ENCODE results near the gene MYCBP.
A peak's percentile ranks its signal among the peaks of the same experiment; 100 is the strongest.

MYCBP gene

DNA sequence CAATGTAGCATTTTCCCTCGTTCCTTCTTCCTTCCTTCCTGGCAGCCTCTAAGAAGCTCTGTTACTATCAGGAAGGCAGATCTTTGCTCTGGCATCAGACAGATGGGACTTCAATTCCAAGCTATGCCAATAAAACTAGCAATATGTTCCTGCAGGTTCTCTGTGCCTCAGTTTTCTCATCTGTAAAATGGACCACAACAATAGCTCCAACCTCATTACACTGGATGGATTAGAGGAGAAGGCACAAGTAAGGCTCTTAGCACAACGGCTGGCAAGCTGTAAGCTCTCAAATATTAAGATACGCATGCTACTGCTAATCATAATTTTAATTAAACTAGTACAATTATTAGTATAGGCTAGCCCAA lies 40.8 kb downstream of the MYCBP start:
- DNase-seq = no peak
- in situ Hi-C loops (cut with HindIII; ENCODE audit: low pct_ligation_motif_present, low pct_unique_long_range_greater_than_20kb, low sequenced_read_pairs) = no loop called here

DNA sequence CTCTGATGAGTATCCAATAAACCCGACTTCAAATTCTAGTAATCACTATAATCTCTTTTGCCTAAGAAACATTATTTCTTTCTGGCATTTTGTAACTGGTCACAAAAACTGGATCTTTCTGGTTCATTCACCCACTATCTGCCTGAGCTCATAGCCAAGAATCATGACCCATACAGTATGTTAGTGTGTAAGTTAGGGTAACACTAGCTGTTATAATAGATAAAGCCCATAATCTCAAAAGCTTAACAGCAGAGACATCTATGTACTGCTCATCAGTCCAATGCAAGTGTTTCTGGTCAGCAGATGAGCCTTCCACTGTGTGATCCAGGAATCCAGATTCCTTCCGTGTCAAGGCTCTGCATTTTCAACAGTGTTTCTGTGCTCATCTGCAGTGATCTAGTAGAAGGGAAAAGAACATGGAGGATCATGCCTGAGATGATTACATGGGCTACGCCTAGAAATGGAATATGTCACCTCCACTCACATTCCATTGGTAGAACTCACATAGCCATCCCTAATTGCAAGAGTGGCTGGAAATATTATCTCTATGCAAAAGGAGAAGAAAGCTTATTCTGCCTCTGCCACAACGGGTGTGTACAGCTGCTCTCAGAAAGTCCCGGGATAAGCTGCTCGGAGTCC lies 41.3 kb downstream of the MYCBP start:
- DNase-seq = no peak
- in situ Hi-C loops (cut with HindIII; ENCODE audit: low pct_ligation_motif_present, low pct_unique_long_range_greater_than_20kb, low sequenced_read_pairs) = no loop called here

DNA sequence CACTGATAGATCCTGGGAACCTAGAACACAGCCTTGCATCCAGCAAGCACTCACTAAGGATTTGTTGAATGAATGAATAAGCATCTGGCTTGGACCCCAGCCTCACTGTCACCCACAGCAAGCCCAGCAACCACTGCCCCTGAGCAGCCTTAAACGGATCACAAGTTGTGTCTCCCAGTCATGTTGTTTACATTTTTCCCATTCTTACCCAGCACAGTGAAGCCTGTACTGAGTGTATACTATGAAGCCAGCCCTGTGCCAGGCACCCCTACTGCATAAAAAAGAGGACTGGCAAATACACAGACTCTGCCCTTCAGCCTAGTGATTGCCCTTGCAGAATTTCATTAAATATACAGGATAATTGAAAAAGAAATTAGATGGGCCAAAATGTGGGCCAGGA lies 43.8 kb downstream of the MYCBP start:
- no peak for DNase-seq
- in situ Hi-C loops (cut with HindIII; ENCODE audit: low pct_ligation_motif_present, low pct_unique_long_range_greater_than_20kb, low sequenced_read_pairs) = no loop called here

DNA sequence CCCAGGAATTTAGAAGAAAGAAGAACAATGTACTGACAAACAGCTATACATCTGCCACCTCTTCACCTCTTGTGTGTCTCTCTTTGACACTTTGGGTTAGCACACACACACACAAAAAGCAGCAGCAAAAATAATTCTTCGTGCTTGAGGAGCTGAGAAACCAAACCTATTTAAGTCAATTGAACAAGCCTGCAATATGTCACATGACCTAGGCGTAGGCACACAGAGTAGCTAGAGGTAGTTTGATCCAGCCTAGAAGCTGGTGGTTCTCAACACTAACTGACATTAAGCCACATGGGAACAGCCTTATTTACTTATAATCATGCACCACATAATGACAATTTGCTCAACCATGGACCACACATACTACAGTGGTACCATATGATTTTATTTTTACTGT lies 45.8 kb downstream of the MYCBP start:
- no peak for DNase-seq
- in situ Hi-C loops (cut with HindIII; ENCODE audit: low pct_ligation_motif_present, low pct_unique_long_range_greater_than_20kb, low sequenced_read_pairs) = no loop called here

DNA sequence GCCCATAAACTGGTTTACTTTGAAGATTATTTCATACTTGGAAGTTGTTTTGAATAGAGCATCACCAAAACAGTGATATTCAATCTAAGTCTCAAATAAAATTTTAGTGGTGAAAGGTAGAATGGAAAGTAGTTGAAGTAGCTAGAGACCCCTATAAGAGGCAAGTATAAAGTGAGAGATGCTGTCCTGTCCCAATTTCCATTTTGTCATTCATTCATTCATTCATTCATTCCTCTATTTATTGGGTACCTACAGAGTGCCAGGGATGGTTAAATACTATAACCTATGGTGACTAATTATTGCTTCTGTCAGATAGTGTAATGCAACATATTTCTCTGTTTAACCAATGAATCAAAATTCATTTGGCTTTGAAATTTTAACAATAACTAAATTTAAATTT lies 46.3 kb downstream of the MYCBP start:
- in situ Hi-C loops (cut with HindIII; ENCODE audit: low pct_ligation_motif_present, low pct_unique_long_range_greater_than_20kb, low sequenced_read_pairs) = no loop called here
- no peak for DNase-seq

DNA sequence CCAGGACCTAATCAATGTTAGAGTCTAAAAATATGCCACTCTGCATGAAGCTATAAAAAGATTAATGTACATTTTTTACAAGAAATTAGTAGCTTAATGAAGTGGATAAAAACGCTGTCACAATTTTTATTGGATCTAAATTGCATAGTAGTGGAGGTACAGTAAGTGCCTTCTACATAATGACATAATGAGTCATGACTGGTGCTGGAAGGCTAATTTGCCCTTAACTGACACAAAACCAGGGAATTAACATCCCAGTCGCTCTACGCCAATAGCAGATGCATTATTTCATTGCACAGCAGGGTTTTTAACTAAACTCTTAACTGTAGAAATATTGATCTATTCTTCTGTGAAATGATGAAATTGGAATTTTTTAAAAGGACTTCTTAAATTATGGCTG lies 46.9 kb downstream of the MYCBP start:
- in situ Hi-C loops (cut with HindIII; ENCODE audit: low pct_ligation_motif_present, low pct_unique_long_range_greater_than_20kb, low sequenced_read_pairs) = no loop called here
- no peak for DNase-seq

DNA sequence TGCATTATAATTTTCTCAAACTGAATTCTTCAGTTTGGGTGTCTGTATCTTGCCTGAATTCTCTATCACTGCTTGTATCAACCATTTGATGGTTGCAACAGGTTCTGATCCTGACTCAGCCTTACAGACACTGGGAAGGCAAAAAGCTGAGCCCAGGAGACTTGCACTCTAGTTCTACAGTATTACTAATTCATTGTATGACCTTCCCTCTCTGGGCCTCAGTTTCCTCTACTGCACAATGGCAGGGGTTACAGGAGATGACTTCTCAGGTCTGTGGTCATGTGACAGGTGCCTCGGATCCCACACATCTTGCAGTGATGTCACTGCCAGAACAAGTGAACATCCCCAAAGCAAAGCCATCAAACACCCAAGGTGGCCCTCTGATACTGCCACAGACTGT lies 52.3 kb downstream of the MYCBP start:
- in situ Hi-C loops (cut with HindIII; ENCODE audit: low pct_ligation_motif_present, low pct_unique_long_range_greater_than_20kb, low sequenced_read_pairs) = loop anchor here (25.0 kb wide), 1 partner anchor 784 kb away; the partner anchor contains the start of gene POU3F1

DNA sequence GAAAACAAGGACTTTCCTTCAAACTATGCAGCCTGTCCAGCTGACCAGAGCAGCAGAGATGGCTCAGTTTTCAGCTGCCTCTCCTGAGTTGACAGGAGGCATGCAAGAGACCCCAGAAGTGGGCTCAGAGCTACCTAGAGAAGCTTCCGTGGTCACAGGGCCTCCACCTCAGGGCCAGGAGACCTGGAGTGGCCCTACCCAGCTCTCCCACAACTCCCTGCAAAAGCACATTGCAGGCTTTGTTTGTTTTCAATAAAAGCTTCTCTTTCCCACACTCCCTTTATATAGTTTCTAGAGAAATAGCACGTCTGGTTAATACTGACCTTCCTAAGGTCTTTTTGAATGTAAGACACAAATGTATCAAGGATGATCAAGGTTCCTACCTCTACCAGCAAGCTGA lies 53.6 kb downstream of the MYCBP start:
- in situ Hi-C loops (cut with HindIII; ENCODE audit: low pct_ligation_motif_present, low pct_unique_long_range_greater_than_20kb, low sequenced_read_pairs) = loop anchor here (25.0 kb wide), 1 partner anchor 782 kb away; the partner anchor contains the start of gene POU3F1
- DNase-seq = no peak

More for the DNA sequence above, 52.3 kb downstream of the MYCBP start:
- no peak for DNase-seq

DNA sequence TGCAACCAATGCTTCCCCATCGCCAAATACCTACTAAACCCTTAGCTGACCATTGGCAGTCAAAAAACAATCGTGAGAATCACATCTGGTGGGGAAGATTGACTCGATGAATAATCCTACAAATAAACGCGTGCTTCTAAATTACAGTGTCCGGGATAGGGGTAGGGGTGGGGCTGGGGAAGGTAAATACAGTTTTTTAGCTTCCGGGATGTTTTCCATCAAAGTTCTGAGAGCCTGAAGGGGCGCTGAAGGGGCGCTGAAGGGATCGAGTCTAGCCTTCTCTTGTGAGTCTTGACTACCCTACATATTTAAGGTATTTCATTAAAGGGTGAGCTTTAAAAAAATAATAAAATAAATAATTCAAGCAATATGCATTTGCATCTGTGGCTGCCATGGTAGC lies 54.1 kb downstream of the MYCBP start:
- DNase-seq = no peak
- in situ Hi-C loops (cut with HindIII; ENCODE audit: low pct_ligation_motif_present, low pct_unique_long_range_greater_than_20kb, low sequenced_read_pairs) = loop anchor here (25.0 kb wide), 1 partner anchor 782 kb away; the partner anchor contains the start of gene POU3F1

DNA sequence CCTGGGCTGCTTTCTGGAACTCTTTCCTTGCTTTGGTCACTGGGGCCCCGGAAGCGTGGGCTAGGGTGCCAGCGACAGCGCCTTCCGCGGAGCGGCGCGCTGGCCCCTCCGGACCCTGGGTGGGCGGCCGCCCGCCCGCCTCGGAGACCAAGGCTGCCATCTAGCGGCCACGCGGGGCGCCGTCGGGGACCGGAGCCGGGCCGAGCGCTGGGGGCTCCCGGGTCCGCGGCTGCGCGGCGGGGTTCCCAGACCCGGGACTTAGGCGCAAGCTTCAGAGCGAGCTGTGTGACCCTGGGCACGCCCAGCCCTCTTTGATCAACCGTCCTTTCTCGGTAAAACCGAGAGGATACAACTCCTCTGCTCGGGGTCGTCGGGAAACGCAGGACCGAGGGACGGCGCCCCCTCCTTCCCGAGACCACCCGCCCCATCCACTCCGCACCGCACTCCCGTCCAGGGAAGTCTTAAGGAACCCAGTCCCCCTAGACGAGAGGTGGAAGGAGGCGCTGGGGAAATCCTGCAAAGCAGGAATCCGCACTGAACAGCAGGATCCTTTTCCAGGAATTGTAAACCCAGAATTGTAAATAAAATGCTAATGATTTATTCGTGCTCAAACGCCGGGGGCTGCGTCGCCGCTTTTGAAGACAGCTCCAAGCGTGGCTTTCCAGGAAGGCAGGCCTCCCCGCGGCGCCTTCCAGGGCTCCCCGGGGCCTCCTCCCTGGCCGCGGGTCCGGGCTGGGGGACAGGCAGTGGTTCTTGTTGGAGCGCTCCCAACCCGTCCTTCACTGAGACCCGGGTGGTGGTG lies 54.8 kb downstream of the MYCBP start:
- in situ Hi-C loops (cut with HindIII; ENCODE audit: low pct_ligation_motif_present, low pct_unique_long_range_greater_than_20kb, low sequenced_read_pairs) = loop anchor here (25.0 kb wide), 1 partner anchor 781 kb away; the partner anchor contains the start of gene POU3F1
- DNase-seq = peak; percentile 17

DNA sequence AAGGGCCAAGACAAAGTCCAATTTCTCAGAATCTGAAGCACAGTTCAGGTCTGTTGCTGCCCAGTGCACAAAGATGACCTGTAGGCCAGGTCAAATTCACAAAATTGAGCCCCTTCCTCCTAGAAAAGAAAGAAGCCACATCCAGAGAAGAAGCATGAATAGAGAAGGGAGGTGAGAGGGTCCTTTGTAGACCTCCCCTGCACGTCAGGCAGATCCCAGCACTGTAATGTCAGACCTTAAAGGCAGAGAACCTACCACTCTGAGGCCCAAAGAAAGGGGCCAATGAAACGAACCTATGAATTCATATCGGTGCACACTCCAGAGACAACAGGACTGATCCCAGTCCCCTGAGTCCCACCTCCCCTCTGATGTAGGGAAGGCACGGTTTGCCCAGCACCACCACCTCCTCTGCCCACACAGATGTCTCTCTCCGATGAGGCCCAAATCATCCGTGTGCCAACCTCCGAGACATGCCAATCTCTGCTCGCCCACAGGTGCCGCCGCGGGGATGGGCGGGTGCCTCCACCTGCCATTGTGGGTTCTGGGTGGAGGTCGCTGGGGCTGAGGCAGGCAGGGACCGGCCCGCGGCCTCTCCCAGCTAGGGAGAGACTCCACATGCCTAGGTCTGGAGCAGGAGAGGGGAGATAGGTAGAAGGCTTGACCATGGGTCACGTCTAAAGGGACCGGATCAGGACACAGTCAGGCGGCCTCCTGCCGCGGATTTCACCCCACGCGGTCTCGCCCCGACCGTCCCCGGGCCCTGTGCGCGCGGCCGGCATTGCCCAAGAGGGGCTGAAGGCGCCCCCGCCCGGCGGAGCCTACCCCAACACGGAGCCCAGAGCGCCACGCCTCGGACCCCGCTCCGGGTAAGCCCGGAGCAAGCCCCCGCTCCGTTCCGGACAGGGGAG lies 55.6 kb downstream of the MYCBP start:
- in situ Hi-C loops (cut with HindIII; ENCODE audit: low pct_ligation_motif_present, low pct_unique_long_range_greater_than_20kb, low sequenced_read_pairs) = loop anchor here (25.0 kb wide), 1 partner anchor 780 kb away; the partner anchor contains the start of gene POU3F1
- DNase-seq = no peak

DNA sequence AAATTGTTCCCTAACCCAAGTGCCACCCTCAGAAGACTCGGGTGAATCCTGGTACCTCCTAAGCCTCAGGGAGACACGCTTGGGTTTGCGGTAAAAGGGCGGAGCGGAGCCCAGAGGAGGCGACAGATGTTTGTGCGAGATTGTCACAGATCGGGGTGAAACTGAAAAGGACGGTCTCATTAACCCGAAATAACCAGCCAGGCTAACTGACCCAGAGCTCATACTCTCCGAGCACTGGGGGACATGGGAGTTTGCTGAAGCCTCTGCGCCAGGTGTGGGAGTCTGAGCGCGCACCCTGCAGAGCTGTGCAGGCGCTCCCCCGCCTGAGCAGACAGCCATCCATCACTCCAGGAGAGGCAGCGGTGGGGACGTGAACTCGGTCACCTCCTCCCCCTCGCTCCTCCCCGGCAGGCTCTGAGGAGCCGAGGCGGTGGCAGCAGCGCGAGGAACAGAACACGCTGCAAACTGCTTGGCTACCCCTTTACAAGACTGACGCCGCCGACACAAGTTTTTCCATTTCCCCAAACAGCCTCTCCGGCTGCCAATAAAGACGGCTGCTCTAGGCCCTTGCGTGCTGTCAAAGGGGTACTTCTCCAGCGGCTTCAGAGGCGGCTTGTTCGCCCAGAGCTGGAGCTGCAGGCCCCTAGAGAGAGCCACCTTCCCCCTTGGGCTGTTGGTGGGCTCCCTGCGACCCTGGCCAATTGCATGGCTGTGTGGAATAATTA lies 57.1 kb downstream of the MYCBP start:
- DNase-seq = no peak
- in situ Hi-C loops (cut with HindIII; ENCODE audit: low pct_ligation_motif_present, low pct_unique_long_range_greater_than_20kb, low sequenced_read_pairs) = loop anchor here (25.0 kb wide), 1 partner anchor 779 kb away; the partner anchor contains the start of gene POU3F1

DNA sequence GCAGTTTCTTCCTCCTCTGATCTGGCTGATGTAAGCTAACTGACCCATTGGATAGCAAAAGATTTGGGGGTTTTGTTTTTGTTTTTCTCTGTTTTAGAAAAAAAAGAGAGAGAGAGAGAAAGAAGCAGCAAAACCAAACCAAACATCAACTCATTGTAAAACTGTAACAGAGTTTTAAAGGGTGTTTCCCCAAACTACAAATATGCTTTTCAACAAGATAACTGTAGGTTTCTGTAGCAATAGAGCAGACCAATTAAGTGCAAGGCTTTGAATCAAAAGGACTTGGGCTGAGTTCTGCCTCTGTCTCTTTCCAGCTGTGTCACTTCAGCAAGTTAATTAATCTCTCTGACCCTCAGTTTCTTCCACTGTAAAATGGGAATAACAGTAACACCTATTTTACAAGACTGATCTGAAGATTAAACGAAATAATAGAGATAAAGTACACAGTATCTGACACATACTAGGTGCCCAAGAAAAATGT lies 58.1 kb downstream of the MYCBP start:
- in situ Hi-C loops (cut with HindIII; ENCODE audit: low pct_ligation_motif_present, low pct_unique_long_range_greater_than_20kb, low sequenced_read_pairs) = loop anchor here (25.0 kb wide), 1 partner anchor 778 kb away; the partner anchor contains the start of gene POU3F1
- no peak for DNase-seq

DNA sequence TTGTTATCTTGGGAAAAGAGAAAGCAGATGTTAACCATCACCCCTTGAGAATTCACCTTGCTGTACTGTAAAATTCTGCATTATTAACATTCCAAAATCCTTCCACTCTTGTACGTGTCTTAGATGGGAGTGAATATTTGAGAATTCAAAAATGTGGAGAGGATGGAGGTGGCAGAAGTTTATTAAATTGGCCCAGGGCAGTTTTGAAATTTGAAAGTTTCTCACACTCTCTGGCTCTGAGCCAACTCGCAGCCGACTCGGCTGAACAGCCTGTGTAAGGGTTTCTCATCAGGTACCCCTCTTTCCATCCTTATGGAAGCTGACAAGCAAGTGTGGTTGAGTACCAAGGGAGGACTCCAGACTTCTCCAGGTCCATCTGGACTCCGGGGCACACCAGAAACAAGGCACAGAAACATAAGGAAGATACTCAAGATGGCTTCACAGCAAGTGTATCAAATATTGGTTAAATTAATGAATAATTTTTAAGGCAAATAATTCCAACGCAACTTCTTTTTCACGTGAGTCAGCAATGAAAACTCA lies 58.6 kb downstream of the MYCBP start:
- DNase-seq = no peak
- in situ Hi-C loops (cut with HindIII; ENCODE audit: low pct_ligation_motif_present, low pct_unique_long_range_greater_than_20kb, low sequenced_read_pairs) = loop anchor here (25.0 kb wide), 1 partner anchor 777 kb away; the partner anchor contains the start of gene POU3F1

DNA sequence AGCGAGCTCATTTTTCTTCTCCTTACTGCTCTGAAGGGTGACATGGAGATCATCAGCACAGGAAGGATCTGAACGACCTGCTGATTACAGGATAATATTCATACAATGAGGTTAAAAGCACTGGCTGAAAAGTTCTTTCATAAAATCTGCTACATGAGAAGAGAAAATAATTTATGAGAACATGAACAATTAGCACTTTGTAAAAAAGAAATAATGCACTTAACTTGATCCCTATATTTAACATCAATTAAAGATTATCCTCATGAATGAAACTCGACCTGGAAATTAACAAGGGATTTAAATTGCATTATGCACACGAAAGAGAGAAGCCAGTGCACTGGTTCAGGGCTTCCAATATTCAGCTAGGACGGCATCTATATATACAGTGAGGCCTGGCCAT lies 60.2 kb downstream of the MYCBP start:
- DNase-seq = no peak
- in situ Hi-C loops (cut with HindIII; ENCODE audit: low pct_ligation_motif_present, low pct_unique_long_range_greater_than_20kb, low sequenced_read_pairs) = loop anchor here (25.0 kb wide), 1 partner anchor 776 kb away; the partner anchor contains the start of gene POU3F1

Data from ACHN (cell line).